Measurements from ENCODE around the gene CST9. TPM values are rescaled to one million over a fixed set of nuclear protein-coding genes. Genes with fewer than 3 reads are reported as not detected.

CST9 gene
- total and polyA plus RNA-seq, 2 of the 13 experiments (the other 11 are each of a cell fraction or from before 2014, with no cell fraction given) = 0.07 TPM; not detected in 1

DNA sequence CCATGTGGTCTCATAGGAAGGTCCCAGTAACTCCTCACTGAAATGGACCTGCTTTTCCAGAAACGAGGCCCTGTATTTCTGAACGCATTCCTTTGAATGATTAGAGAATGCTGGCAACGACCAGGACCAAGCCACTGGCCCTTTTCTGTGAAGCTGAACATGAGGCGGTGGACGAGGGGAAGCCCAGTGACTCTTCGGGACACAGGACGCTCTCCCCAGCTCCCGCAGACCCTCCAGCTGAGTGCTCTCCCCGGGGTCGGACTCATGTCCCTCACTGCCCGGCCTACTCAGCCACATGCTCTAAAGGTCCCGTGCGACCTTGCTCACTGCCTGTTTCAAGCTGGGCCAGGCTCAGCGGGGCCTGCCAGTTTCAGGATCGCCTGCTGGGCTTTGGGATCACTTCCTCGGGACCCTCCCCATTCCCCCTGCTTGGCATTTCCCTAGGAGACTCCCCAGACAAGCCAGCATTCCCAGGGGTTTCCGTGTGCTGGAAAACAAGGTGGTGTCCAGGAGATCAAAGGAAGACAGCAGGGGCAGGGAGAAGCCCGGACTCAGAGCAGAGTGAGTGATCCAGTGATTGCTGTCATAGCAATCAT lies 2.6 kb upstream of the CST9 start (continued):
- TF ChIP-seq, protein P1, sequence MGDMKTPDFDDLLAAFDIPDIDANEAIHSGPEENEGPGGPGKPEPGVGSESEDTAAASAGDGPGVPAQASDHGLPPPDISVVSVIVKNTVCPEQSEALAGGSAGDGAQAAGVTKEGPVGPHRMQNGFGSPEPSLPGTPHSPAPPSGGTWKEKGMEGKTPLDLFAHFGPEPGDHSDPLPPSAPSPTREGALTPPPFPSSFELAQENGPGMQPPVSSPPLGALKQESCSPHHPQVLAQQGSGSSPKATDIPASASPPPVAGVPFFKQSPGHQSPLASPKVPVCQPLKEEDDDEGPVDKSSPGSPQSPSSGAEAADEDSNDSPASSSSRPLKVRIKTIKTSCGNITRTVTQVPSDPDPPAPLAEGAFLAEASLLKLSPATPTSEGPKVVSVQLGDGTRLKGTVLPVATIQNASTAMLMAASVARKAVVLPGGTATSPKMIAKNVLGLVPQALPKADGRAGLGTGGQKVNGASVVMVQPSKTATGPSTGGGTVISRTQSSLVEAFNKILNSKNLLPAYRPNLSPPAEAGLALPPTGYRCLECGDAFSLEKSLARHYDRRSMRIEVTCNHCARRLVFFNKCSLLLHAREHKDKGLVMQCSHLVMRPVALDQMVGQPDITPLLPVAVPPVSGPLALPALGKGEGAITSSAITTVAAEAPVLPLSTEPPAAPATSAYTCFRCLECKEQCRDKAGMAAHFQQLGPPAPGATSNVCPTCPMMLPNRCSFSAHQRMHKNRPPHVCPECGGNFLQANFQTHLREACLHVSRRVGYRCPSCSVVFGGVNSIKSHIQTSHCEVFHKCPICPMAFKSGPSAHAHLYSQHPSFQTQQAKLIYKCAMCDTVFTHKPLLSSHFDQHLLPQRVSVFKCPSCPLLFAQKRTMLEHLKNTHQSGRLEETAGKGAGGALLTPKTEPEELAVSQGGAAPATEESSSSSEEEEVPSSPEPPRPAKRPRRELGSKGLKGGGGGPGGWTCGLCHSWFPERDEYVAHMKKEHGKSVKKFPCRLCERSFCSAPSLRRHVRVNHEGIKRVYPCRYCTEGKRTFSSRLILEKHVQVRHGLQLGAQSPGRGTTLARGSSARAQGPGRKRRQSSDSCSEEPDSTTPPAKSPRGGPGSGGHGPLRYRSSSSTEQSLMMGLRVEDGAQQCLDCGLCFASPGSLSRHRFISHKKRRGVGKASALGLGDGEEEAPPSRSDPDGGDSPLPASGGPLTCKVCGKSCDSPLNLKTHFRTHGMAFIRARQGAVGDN (CRISPR knock-in tag; IDR thresholded peaks at IDR 0.05) = peak; percentile 90
- TF ChIP-seq ZFX (CRISPR knock-in tag; IDR thresholded peaks at IDR 0.05; ENCODE audit: low read depth) = peak; percentile 85
- peak; percentile 64; the same call in 1 of the 2 replicates for TF ChIP-seq ZNF292 (CRISPR knock-in tag; IDR thresholded peaks at IDR 0.05; ENCODE audit: borderline replicate concordance, low read depth)
- 0 out of 2 replicates have a peak, but pooled peaks have one; percentile 38 for TF ChIP-seq PHF8 (CRISPR knock-in tag; IDR thresholded peaks at IDR 0.05)
- TF ChIP-seq NFKB2 (CRISPR knock-in tag; IDR thresholded peaks at IDR 0.05; ENCODE audit: borderline replicate concordance) = peak; percentile 29; the same call in 1 of the 2 replicates
- TF ChIP-seq FOSL2 (CRISPR knock-in tag; IDR thresholded peaks at IDR 0.05) = peak; percentile 33; the same call in 1 of the 2 replicates
- TF ChIP-seq NR1H2 (CRISPR knock-in tag; IDR thresholded peaks at IDR 0.05; ENCODE audit: borderline replicate concordance, low read depth) = 0 out of 2 replicates have a peak, but pooled peaks have one; percentile 13
- peak; percentile 57; the same call in 1 of the 2 replicates for TF ChIP-seq ZBTB7A (CRISPR knock-in tag; IDR thresholded peaks at IDR 0.05)
- TF ChIP-seq ZNF274 (CRISPR knock-in tag; IDR thresholded peaks at IDR 0.05) = peak; percentile 28; the same call in 1 of the 2 replicates
- TF ChIP-seq, protein P2, sequence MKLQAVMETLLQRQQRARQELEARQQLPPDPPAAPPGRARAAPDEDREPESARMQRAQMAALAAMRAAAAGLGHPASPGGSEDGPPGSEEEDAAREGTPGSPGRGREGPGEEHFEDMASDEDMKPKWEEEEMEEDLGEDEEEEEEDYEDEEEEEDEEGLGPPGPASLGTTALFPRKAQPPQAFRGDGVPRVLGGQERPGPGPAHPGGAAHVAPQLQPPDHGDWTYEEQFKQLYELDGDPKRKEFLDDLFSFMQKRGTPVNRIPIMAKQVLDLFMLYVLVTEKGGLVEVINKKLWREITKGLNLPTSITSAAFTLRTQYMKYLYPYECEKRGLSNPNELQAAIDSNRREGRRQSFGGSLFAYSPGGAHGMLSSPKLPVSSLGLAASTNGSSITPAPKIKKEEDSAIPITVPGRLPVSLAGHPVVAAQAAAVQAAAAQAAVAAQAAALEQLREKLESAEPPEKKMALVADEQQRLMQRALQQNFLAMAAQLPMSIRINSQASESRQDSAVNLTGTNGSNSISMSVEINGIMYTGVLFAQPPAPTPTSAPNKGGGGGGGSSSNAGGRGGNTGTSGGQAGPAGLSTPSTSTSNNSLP (IDR thresholded peaks at IDR 0.05; ENCODE audit: low read depth, low read length) = 0 out of 2 replicates have a peak, but pooled peaks have one; percentile 22
- TF ChIP-seq EP300 (IDR thresholded peaks at IDR 0.05; ENCODE audit: low read depth in 2 of 2, low read length in 2 of 2) = no peak
- peak; percentile 30; the same call in 1 of the 2 replicates for TF ChIP-seq EP300 (CRISPR knock-in tag; IDR thresholded peaks at IDR 0.05; ENCODE audit: borderline replicate concordance)
- TF ChIP-seq ETV6 (CRISPR knock-in tag; conservative IDR thresholded peaks at IDR 0.05) = peak; percentile 66; the same call in 1 of the 2 replicates
- TF ChIP-seq, protein P3, sequence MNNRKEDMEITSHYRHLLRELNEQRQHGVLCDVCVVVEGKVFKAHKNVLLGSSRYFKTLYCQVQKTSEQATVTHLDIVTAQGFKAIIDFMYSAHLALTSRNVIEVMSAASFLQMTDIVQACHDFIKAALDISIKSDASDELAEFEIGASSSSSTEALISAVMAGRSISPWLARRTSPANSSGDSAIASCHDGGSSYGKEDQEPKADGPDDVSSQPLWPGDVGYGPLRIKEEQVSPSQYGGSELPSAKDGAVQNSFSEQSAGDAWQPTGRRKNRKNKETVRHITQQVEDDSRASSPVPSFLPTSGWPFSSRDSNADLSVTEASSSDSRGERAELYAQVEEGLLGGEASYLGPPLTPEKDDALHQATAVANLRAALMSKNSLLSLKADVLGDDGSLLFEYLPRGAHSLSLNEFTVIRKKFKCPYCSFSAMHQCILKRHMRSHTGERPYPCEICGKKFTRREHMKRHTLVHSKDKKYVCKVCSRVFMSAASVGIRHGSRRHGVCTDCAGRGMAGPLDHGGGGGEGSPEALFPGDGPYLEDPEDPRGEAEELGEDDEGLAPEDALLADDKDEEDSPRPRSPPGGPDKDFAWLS (CRISPR knock-in tag; IDR thresholded peaks at IDR 0.05; ENCODE audit: borderline replicate concordance) = no peak
- TF ChIP-seq MZF1 (CRISPR knock-in tag; IDR thresholded peaks at IDR 0.05; ENCODE audit: borderline replicate concordance) = peak; percentile 82; the same call in 1 of the 2 replicates
- TF ChIP-seq TCF7 (IDR thresholded peaks at IDR 0.05; ENCODE audit: low read depth) = peak; percentile 68; the same call in 1 of the 2 replicates
- TF ChIP-seq ZFY (CRISPR knock-in tag; IDR thresholded peaks at IDR 0.05) = peak; percentile 70; the same call in 1 of the 2 replicates
- TF ChIP-seq TBX2 (CRISPR knock-in tag; IDR thresholded peaks at IDR 0.05; ENCODE audit: borderline replicate concordance) = peak; percentile 51; the same call in 1 of the 2 replicates
- TF ChIP-seq, protein P4, sequence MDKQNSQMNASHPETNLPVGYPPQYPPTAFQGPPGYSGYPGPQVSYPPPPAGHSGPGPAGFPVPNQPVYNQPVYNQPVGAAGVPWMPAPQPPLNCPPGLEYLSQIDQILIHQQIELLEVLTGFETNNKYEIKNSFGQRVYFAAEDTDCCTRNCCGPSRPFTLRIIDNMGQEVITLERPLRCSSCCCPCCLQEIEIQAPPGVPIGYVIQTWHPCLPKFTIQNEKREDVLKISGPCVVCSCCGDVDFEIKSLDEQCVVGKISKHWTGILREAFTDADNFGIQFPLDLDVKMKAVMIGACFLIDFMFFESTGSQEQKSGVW (CRISPR knock-in tag; IDR thresholded peaks at IDR 0.05; ENCODE audit: borderline replicate concordance) = no peak

Measured in HepG2 (cell line).